ENCODE data around the gene DNAJC3.
"Not testable (repeated sequence)": the region's sequence is repeated elsewhere in the genome, so short reads cannot be mapped to it uniquely, and the experiment has no call there.

DNAJC3 gene

GRCh38 chr13:95716231-95716630, 39.3 kb downstream of the DNAJC3 start:
- no peak for DNase-seq (ENCODE audit: low read depth)

GRCh38 chr13:95722241-95722640, 45.3 kb downstream of the DNAJC3 start:
- no peak for DNase-seq (ENCODE audit: low read depth)

- DNase-seq (ENCODE audit: low read depth): no peak
These were observed 46.5 kb downstream of the DNAJC3 start for GRCh38 chr13:95723438-95723837.

GRCh38 chr13:95724252-95724651, 47.3 kb downstream of the DNAJC3 start:
- DNase-seq (ENCODE audit: low read depth): no peak

- DNase-seq (ENCODE audit: low read depth): no peak
These were observed 49.9 kb downstream of the DNAJC3 start for GRCh38 chr13:95726876-95727275.

- no peak for DNase-seq (ENCODE audit: low read depth)
These were observed 52.0 kb downstream of the DNAJC3 start for GRCh38 chr13:95728957-95729356.

GRCh38 chr13:95734124-95734523, 57.2 kb downstream of the DNAJC3 start:
- no peak for DNase-seq (ENCODE audit: low read depth)

- not testable (repeated sequence) for DNase-seq (ENCODE audit: low read depth)
These were observed 63.4 kb downstream of the DNAJC3 start for GRCh38 chr13:95740071-95740978.

GRCh38 chr13:95740979-95741320, 64.0 kb downstream of the DNAJC3 start:
- DNase-seq (ENCODE audit: low read depth): no peak

- no peak for DNase-seq (ENCODE audit: low read depth)
These were observed 64.9 kb downstream of the DNAJC3 start for GRCh38 chr13:95741584-95742563.

GRCh38 chr13:95743192-95743591, 66.3 kb downstream of the DNAJC3 start:
- no peak for DNase-seq (ENCODE audit: low read depth)

- DNase-seq (ENCODE audit: low read depth): no peak
These were observed 68.3 kb downstream of the DNAJC3 start for GRCh38 chr13:95745289-95745688.

- DNase-seq (ENCODE audit: low read depth): no peak
These were observed 68.8 kb downstream of the DNAJC3 start for GRCh38 chr13:95745752-95746151.

- DNase-seq (ENCODE audit: low read depth): no peak
These were observed 72.6 kb downstream of the DNAJC3 start for GRCh38 chr13:95749545-95749944.

GRCh38 chr13:95752677-95753076, 75.7 kb downstream of the DNAJC3 start:
- DNase-seq (ENCODE audit: low read depth): no peak

- DNase-seq (ENCODE audit: low read depth): no peak
These were observed 77.1 kb downstream of the DNAJC3 start for GRCh38 chr13:95754069-95754468.

- DNase-seq (ENCODE audit: low read depth): no peak
These were observed 79.1 kb downstream of the DNAJC3 start for GRCh38 chr13:95756072-95756471.

- DNase-seq (ENCODE audit: low read depth): not testable (repeated sequence)
These were observed 85.7 kb downstream of the DNAJC3 start for GRCh38 chr13:95762626-95763025.

- no peak for DNase-seq (ENCODE audit: low read depth)
These were observed 86.7 kb downstream of the DNAJC3 start for GRCh38 chr13:95763601-95764000.

- no peak for DNase-seq (ENCODE audit: low read depth)
These were observed 95.0 kb downstream of the DNAJC3 start for GRCh38 chr13:95771905-95772304.

- no peak for DNase-seq (ENCODE audit: low read depth)
These were observed 102.6 kb downstream of the DNAJC3 start for GRCh38 chr13:95779522-95779921.

GRCh38 chr13:95781016-95781415, 104.1 kb downstream of the DNAJC3 start:
- DNase-seq (ENCODE audit: low read depth): no peak

GRCh38 chr13:95781940-95782339, 105.0 kb downstream of the DNAJC3 start:
- not testable (repeated sequence) for DNase-seq (ENCODE audit: low read depth)

All from activated T-cell treated with anti-CD3 and anti-CD28 coated beads for 24 hours (primary cell).